Type B pancreatic cell (in vitro differentiated cells): ENCODE results near the gene RASA2. TPM values are rescaled to one million over a fixed set of nuclear protein-coding genes. Genes with fewer than 3 reads are reported as not detected.

Source experiments
- DNase-seq: peaks from one replicate; pipeline ENCODE4 v3.0.0; 2021; ENCODE audit warnings: mixed read lengths; ENCODE audit not compliant: unreplicated experiment; ENCODE audit errors: extremely low spot score
- H3K27ac Mint-ChIP-seq: 2 replicates; pipeline ENCODE4 v1.8.0; 2021; ENCODE audit warnings: mild to moderate bottlenecking, mixed read lengths
- H3K27me3 Mint-ChIP-seq: 2 replicates; pipeline ENCODE4 v1.8.0; 2021; ENCODE audit warnings: mixed read lengths
- H3K36me3 Mint-ChIP-seq: 2 replicates; pipeline ENCODE4 v1.8.0; 2021; ENCODE audit warnings: mixed read lengths
- H3K4me1 Mint-ChIP-seq: one replicate; pipeline ENCODE4 v1.8.0; 2021; ENCODE audit warnings: mixed read lengths; ENCODE audit not compliant: unreplicated experiment
- H3K4me3 Mint-ChIP-seq: 2 replicates; pipeline ENCODE4 v1.8.0; 2021; ENCODE audit warnings: mild to moderate bottlenecking, mixed read lengths
- H3K9me3 Mint-ChIP-seq: 2 replicates; pipeline ENCODE4 v1.8.0; 2021; ENCODE audit warnings: mixed read lengths
- total RNA-seq: library from RNA; stranded (reverse); gene quantifications from 2 replicates; pipeline ENCODE4 v1.2.1, GENCODE V29; 2021; ENCODE audit warnings: low replicate concordance
- TF ChIP-seq, protein P1 (sequence below): fragments of 200-600 bp; sonication (generic); conservative IDR thresholded peaks from 2 replicates; pipeline ENCODE4 v1.5.0; 2021; ENCODE audit warnings: antibody characterized with exemption, mild to moderate bottlenecking

The RASA2 gene
- total RNA-seq, 1 donor from 2014 or later, result 20.3 TPM

DNA sequence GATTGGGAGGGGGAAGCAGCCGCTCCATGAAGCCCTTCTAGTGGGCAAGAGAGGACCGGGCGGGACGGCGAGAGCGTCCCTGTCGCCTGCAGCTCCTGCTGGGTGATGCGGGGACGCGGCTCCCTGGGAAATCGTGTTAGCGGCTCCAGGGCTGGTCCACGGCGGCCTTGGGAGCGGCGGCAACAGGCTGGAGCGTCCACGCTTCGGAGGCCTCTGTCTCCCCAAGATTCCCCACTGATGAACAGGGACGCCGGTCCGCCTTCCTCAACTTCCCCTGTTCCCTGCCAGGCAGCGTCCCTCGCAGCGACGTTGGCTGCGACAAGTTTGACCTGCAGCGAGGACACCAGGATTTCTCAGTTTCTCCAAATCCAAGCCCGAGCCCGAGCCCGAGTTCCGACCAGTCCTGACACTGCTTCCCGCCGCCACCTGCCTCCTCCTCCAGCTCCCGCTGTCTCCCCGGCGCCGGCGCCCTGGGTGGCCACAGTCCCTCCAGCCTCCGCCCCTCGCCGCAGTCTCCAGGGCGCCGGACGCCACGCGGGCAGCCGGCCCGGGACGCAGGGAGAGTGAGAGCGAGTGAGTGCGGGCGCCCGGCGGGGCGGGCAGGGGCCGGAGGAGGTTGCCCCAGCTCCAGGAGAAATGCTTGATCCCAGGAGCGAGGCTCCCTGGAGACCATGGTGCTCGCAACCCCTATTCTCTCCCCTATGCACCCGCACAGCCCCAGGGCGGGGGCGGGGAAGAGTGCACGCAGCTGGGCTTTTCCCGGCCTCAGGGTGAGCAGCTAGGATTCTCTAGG is 173.2 kb downstream of the RASA2 start:
- H3K36me3 Mint-ChIP-seq, result no peaks in the 10 kb centered on the region
- no peaks in the 10 kb centered on the region for H3K9me3 Mint-ChIP-seq
- peaks cover 9% of the 10 kb centered on the region for H3K4me1 Mint-ChIP-seq
- peaks cover 61% of the 10 kb centered on the region for H3K27me3 Mint-ChIP-seq
- H3K27ac Mint-ChIP-seq, result peak overlapping the region; percentile 15
- TF ChIP-seq, protein P1, sequence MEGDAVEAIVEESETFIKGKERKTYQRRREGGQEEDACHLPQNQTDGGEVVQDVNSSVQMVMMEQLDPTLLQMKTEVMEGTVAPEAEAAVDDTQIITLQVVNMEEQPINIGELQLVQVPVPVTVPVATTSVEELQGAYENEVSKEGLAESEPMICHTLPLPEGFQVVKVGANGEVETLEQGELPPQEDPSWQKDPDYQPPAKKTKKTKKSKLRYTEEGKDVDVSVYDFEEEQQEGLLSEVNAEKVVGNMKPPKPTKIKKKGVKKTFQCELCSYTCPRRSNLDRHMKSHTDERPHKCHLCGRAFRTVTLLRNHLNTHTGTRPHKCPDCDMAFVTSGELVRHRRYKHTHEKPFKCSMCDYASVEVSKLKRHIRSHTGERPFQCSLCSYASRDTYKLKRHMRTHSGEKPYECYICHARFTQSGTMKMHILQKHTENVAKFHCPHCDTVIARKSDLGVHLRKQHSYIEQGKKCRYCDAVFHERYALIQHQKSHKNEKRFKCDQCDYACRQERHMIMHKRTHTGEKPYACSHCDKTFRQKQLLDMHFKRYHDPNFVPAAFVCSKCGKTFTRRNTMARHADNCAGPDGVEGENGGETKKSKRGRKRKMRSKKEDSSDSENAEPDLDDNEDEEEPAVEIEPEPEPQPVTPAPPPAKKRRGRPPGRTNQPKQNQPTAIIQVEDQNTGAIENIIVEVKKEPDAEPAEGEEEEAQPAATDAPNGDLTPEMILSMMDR, result no peak
- peak overlapping the region; percentile 90 for H3K4me3 Mint-ChIP-seq
- DNase-seq, result peak; percentile 73

DNA sequence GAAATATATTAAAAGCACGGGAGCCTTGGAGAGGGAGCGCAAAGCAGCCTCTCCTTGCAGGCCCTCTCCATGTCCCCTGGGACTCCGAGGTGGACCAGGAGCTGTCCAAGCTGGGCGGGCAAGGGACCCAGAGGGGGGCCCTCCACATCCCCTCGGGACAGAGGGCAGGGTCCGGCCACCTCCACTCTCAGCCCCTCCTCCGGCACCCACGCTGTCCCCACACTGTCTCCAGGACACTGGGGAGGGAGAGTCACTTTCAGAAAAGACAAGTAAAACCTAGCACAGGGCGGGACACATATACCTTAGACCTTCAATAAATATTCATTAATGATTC is 173.8 kb downstream of the RASA2 start:
- Mint-ChIP-seq H3K9me3 (no peaks in the 10 kb centered on the region), H3K27ac (no peak overlapping the region), H3K36me3 (no peaks in the 10 kb centered on the region), H3K4me1 (peaks cover 9% of the 10 kb centered on the region), H3K4me3 (peak overlapping the region; percentile 90), H3K27me3 (peaks cover 61% of the 10 kb centered on the region)
- no peak for DNase-seq
- TF ChIP-seq, protein P1, result no peak

DNA sequence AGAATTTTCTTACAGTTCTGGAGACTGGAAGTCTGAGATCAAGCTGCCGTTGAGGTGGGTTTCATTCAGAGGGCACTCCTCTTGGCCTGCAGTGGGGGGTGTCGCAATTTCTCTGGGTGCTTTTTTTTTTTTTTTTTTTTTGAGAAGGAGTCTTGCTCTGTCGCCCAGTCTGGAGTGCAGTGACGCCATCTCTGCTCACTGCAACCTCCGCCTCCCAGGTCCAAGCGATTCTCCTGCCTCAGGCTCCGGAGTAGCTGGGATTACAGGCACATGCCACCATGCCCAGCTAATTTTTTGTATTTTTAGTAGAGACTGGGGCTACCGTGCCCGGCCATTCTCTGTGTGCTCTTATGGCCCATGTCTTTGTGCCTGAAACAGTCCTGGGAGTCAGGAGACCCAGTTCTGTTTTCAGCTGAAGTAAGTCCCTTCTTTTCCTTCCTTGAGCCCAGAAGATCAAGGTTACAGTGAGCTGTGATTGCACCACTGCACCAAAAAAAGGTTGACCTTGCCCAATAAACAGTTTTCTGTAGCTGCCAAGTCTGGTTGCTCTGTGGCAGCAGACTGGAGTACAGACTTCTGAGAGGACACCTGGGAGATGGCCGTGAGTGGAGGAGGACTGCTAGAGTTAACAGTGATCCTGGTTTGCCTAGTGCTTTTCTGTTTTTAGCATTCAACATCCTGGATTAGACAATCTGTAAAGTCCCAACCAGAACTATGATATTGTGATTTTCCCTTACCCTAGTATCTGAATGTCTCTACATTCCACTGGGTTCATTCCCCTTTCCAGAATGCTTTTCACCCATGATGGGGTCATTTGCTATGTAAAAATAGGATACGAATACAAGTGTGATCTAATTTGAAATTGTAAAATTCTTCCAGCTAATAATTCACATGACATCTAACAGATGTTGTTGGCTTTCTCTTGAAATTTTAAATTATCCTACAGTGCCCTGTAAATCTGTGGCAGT is 174.7 kb downstream of the RASA2 start:
- no peak for DNase-seq
- TF ChIP-seq, protein P1, result no peak
- Mint-ChIP-seq H3K4me1 (peaks cover 9% of the 10 kb centered on the region), H3K4me3 (peak overlapping the region; percentile 90), H3K9me3 (no peaks in the 10 kb centered on the region), H3K27ac (no peak overlapping the region), H3K36me3 (no peaks in the 10 kb centered on the region), H3K27me3 (peaks cover 57% of the 10 kb centered on the region)

DNA sequence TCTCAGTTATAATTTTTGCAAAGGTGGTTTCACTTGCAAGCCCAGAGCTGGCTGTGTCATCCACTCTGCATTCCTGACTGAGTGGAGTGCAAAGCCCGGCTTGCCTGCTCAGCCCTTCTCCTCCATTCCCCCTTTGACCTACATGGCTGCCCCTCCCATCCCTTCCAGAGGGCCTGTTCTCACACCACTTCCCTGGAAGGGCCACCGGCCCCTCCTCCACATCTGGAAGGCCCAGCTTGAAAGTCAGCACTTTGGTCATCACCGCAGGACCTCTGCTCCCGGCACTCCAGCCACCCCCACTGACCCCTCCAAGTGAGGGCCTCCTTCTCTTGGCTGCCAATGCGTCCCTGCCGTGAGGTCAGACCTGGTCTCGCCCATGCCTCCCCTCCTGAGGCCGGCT is 177.2 kb downstream of the RASA2 start:
- peaks cover 34% of the 10 kb centered on the region for H3K27me3 Mint-ChIP-seq
- no peak overlapping the region for H3K4me3 Mint-ChIP-seq
- no peaks in the 10 kb centered on the region for H3K9me3 Mint-ChIP-seq
- H3K4me1 Mint-ChIP-seq, result peaks cover 8% of the 10 kb centered on the region
- DNase-seq, result no peak
- TF ChIP-seq, protein P1, result no peak
- no peak overlapping the region for H3K27ac Mint-ChIP-seq
- H3K36me3 Mint-ChIP-seq, result no peaks in the 10 kb centered on the region

Other genes with a start within 250 kb of the RASA2 start
- 29.4 and 35.4 TPM in 2 replicates for gene ZBTB38, start 118.5 kb upstream of the RASA2 start, total RNA-seq